A673 (cell line): ENCODE data around the gene FARP2.

Experiments
- EZH2 ChIP-seq: fragments of 200-600 bp; sonication (generic); IDR thresholded peaks from 2 replicates; pipeline ENCODE4 v1.6.1; 2017; ENCODE audit warnings: borderline replicate concordance, low read depth, mild to moderate bottlenecking, mixed read lengths, antibody characterized with exemption, low read length; ENCODE audit not compliant: poor library complexity, severe bottlenecking
- TF ChIP-seq, protein P1 (sequence below): fragments of 300-800, 200-600 bp; sonication (generic); conservative IDR thresholded peaks from 2 replicates; pipeline ENCODE4 v1.5.1; 2017; ENCODE audit warnings: low read depth, mild to moderate bottlenecking, antibody characterized with exemption, low read length, moderate library complexity, mixed read lengths

DNA sequence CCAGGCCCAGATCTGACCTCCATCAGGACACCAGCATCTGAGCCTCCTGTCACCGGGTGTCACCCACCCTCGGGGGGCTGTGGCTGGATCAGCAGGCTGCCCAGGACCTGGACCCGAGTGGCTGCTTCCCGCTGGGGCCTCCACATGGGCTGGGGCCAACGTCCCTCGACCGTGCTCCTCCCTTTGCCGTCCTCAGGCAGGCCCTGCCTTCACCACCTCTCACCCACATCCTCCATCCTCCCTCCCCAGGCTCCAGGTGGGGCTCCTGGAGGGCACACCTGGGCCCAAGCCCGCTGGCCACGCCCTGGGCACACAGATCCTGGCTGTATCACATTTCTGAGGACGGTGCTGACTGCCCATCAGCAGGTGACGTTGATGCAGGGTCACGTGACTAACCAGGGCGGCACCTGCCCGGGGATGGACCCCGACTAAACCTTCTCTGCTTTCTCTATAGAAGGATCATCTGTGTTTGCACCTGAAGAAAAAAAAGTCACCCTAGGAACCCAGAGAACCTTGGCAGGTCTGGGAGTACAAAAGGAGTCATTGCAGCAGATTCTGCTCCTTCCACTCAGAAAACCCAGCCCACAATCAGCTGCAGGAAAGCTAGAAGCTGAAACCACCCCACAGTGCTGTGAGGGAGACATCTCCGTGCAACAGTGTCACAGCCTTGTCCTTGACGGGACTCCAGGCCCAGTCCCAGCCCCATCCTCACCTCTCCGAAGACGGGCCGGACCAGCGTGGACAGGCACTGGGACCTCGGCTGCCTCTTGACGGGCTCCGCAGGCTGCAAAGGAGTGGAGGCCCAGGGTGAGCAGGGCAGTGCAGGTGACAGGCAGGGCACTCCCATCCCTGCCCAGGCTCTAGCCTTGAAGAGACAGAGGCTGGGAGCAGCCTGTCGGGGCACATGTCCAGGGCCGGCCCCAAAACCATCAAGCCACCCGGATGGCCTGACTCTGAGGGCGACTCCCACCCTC, 141.1 kb downstream of the FARP2 start:
- TF ChIP-seq, protein P1, sequence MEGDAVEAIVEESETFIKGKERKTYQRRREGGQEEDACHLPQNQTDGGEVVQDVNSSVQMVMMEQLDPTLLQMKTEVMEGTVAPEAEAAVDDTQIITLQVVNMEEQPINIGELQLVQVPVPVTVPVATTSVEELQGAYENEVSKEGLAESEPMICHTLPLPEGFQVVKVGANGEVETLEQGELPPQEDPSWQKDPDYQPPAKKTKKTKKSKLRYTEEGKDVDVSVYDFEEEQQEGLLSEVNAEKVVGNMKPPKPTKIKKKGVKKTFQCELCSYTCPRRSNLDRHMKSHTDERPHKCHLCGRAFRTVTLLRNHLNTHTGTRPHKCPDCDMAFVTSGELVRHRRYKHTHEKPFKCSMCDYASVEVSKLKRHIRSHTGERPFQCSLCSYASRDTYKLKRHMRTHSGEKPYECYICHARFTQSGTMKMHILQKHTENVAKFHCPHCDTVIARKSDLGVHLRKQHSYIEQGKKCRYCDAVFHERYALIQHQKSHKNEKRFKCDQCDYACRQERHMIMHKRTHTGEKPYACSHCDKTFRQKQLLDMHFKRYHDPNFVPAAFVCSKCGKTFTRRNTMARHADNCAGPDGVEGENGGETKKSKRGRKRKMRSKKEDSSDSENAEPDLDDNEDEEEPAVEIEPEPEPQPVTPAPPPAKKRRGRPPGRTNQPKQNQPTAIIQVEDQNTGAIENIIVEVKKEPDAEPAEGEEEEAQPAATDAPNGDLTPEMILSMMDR = no peak
- no peak for TF ChIP-seq EZH2
